Skeletal muscle tissue (tissue), 4 donors: ENCODE measurements around the gene C2CD4D. TPM values are rescaled to one million over a fixed set of nuclear protein-coding genes. Genes with fewer than 3 reads are reported as not detected.
"Not testable (repeated sequence)": the region's sequence is repeated elsewhere in the genome, so short reads cannot be mapped to it uniquely, and the experiment has no call there.

Experiments
- H3K27ac ChIP-seq: one replicate; pipeline ENCODE4 v1.7.0; 2013; ENCODE audit warnings: mild to moderate bottlenecking, low read depth, low read length, inconsistent platforms
- H3K27me3 ChIP-seq, 3 donors: one replicate each; pipeline ENCODE4 v1.7.0; 2013; ENCODE audit warnings: low read length in 3 of 3; ENCODE audit not compliant: control insufficient read depth in 3 of 3, insufficient read depth in 3 of 3
- H3K36me3 ChIP-seq, 3 donors: one replicate each; pipeline ENCODE4 v1.7.0; 2013; ENCODE audit warnings: low read length in 3 of 3; ENCODE audit not compliant: control insufficient read depth in 3 of 3, insufficient read depth in 3 of 3
- H3K4me1 ChIP-seq, 3 donors: one replicate each; pipeline ENCODE4 v1.7.0; 2013; ENCODE audit warnings: low read length in 3 of 3, mild to moderate bottlenecking in 3 of 3; ENCODE audit not compliant: control insufficient read depth in 3 of 3, insufficient read depth in 3 of 3
- H3K4me3 ChIP-seq, 3 donors: one replicate each; pipeline ENCODE4 v1.7.0; 2013; ENCODE audit warnings: low read length in 3 of 3
- H3K9ac ChIP-seq, 3 donors: one replicate each; pipeline ENCODE4 v1.7.0; 2013; ENCODE audit warnings: low read length in 3 of 3, mild to moderate bottlenecking in 3 of 3, moderate library complexity in 2 of 3, low read depth in 1 of 3
- H3K9me3 ChIP-seq, 3 donors: one replicate each; pipeline ENCODE4 v1.7.0; 2013; ENCODE audit warnings: low read length in 3 of 3; ENCODE audit not compliant: control insufficient read depth in 3 of 3
- total RNA-seq: library from RNA; depleted of rRNA; stranded (reverse); fragments of >200 nt; gene quantifications from one replicate; pipeline ENCODE4 v1.2.3, GENCODE V29; 2014
- donor health status: Osteomylitis.

Gene C2CD4D
- total RNA-seq, 1 donor from 2014 or later, result not detected

DNA sequence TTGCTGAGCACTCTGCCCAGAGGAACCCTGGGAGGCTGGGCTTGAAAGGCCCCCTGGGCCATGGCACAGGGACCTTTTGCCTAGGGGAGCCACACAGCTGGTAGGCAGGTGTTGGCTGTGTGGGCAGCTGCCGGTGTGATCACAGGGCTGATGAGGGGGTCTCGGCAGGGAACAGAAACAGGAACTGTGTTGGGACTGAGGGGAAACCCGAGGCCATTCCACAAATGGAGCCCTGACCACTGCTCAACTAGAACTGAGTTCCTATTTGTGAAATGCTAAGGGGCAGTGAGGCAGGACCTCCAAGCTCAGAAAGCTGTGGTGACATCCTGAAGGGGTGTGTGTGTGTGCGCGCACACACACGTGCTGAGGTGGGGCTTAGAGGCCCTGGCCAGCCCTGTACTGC, 20.3 kb upstream of the C2CD4D start:
- Histone ChIP-seq H3K4me3 (no peak overlapping the region), H3K27me3 (no peaks in the 10 kb centered on the region), H3K9ac (no peak overlapping the region), H3K9me3 (no peaks in the 10 kb centered on the region), H3K4me1 (no peaks in the 10 kb centered on the region), H3K36me3 (no peaks in the 10 kb centered on the region), H3K27ac (no peak overlapping the region)

DNA sequence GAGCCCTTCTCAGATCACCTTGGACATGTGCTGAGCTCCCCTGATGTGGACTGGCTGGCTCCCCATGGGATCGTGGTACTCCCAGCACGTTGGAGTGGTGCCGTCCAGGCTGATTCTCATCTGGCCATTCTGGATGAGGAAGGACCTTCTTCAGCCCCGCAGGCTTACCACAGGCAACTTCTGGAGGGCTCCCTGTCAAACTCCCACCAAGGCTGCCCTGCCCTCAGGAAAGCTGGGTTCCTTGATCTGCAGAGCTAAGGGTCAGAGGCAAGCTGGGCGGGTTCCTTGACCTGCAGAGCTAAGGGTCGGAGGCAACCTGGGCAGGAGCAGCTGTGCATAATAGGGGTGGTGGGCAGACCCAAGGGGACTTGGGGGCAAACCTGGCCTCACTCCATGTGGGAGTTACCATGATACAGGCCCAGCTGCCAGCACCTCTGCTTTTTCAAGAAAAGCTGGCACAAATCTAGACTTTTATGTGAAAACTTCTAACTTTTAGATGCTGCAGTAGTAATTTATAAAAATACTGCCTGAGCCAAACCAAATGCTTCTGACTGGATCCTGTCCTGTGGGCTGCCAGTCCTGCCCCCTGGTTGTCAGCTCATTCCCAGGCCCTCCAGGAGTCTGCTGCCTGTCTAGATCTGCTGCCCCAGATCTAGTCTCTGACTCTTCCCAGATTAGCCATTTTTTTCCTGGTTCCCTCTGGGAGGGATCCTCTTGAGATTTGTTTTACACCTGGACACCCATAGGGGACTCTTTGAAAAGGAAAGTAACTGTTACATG, 19.5 kb upstream of the C2CD4D start:
- Histone ChIP-seq H3K9ac (no peak overlapping the region), H3K4me1 (no peaks in the 10 kb centered on the region), H3K9me3 (no peaks in the 10 kb centered on the region), H3K4me3 (no peak overlapping the region), H3K36me3 (no peaks in the 10 kb centered on the region), H3K27ac (no peak overlapping the region), H3K27me3 (no peaks in the 10 kb centered on the region)

DNA sequence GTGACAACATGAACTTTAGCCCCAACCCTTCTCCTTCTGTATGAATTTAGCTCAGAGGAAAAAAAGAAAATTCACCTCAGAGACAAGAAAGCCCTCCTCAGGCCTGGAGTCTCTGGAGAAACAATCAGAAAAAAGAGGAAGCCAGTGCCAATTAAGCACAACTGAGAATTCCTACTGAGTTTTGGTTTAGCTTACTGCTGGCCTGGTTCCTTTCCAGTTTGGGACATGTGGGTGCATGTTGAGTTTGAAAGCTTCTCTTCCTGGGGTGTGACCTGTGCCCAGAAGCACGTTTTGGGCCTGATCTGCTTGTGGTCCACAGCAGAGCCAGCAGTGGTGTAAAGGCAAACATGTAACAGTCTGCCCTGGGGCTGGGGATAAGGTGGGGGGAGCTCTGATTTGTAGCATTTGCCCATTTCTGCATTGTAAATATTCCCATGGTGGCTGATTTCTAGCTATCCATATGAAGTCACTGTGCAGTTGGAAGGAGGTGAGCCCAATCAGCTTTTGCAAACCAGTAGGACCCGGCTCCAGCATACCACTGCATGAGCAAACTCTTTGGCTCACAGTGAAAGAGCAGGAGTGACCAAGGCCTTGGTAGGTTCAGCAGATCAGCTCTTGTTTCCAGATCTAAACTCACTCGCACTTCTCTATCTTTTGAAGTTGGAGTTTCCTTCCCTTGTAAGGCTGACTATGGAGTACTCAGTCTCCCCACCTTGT, 18.6 kb upstream of the C2CD4D start:
- H3K9ac ChIP-seq, result no peak overlapping the region
- no peak overlapping the region for H3K4me3 ChIP-seq
- H3K27me3 ChIP-seq, result peaks cover 0 to 5% (median 4%) of the 10 kb centered on the region in 3 donors
- no peaks in the 10 kb centered on the region for H3K4me1 ChIP-seq
- H3K9me3 ChIP-seq, result no peaks in the 10 kb centered on the region
- H3K27ac ChIP-seq, result no peak overlapping the region
- H3K36me3 ChIP-seq, result no peaks in the 10 kb centered on the region

DNA sequence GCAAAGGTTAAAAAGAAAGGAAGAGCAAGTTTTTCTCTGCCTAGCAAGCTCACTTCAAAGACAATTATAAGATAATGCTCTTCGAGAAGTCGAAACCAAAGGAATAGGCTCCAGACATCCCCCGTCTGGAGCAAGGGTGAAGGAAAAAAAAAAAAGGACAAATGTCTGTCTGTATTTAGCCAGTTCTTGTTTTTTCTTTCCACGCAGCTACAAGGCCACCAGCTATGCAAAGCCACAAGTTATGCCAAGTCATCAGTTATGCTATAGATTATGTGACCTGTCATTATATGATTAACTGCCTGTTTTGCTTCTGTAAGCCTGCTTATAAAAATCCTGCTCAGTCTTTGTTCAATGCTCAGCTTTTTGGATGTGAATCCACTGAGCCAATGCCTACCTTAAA, 16.3 kb upstream of the C2CD4D start:
- Histone ChIP-seq H3K27ac (no peak overlapping the region), H3K27me3 (peaks cover 0 to 21% (median 20%) of the 10 kb centered on the region in 3 donors), H3K4me1 (no peaks in the 10 kb centered on the region), H3K9me3 (no peaks in the 10 kb centered on the region), H3K9ac (no peak overlapping the region), H3K4me3 (no peak overlapping the region), H3K36me3 (no peaks in the 10 kb centered on the region)

- H3K27me3 ChIP-seq, result peaks cover 0 to 23% (median 23%) of the 10 kb centered on the region in 3 donors
- H3K27ac ChIP-seq, H3K9me3 ChIP-seq, H3K4me1 ChIP-seq, H3K36me3 ChIP-seq, H3K4me3 ChIP-seq, H3K9ac ChIP-seq: not testable (repeated sequence)
Measured at GRCh38 chr1:151855516-151855915, 15.9 kb upstream of the C2CD4D start.

DNA sequence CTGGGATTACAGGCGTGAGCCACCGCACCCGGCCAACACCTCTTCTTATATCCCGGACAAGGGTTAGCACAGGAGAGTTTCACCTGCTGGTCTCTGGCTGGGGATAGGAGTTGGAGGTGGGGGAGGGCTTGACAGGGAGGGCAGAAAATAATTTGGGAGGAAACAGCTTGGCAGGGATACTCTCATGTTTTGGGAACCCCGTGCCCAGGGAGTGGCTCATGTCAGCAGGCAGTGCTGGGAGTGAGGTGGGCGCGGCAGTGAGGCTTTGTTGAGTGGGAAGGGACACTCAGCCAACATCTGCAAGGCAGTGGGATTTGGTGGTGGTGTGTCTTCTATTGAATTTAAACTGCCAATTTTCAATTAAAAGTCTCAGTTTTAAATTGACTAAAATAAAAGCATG, 15.0 kb upstream of the C2CD4D start:
- no peak overlapping the region for H3K9ac ChIP-seq
- H3K4me3 ChIP-seq, result no peak overlapping the region
- peaks cover 0 to 31% (median 26%) of the 10 kb centered on the region in 3 donors for H3K27me3 ChIP-seq
- no peaks in the 10 kb centered on the region for H3K9me3 ChIP-seq
- no peaks in the 10 kb centered on the region for H3K4me1 ChIP-seq
- H3K27ac ChIP-seq, result no peak overlapping the region
- H3K36me3 ChIP-seq, result no peaks in the 10 kb centered on the region

DNA sequence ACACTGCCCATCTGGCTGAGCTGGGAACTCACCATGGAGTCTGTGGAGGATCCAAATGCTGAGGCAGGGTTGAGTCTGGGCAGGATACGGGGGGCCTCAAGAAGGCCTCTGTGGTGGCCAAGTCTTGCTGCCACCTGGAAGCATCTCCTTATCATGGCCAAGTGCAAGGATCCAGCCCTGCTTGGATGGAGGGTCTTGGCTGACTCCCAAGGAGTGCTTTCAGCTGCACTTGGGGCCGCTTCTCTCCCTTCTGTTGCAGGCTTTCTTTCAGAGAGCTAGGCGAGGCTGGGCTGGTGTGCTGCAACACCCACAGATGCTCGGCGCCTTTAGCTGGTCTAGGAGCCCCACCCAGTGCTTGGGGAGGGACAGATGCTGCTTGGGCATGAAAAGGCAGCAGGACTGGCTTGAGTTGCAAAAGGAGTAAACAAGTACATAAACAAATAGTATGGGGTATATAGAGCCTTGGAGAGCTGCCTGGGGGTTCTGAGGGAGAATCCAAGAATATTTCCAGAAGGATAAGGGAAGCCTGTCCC, 13.9 kb upstream of the C2CD4D start, which contains the start of gene THEM5:
THEM5 (minus strand) TSS at position 302 of the 533 bp plus-strand sequence; CDS start at position 155, 147 bp downstream.
- Histone ChIP-seq H3K4me3 (no peak within 1 kb of the TSS), H3K36me3 (no peaks in the 10 kb centered on the region), H3K27me3 (peaks cover 0 to 38% (median 28%) of the 10 kb centered on the region in 3 donors), H3K9me3 (no peaks in the 10 kb centered on the region), H3K9ac (no peak within 1 kb of the TSS), H3K4me1 (no peaks in the 10 kb centered on the region), H3K27ac (no peak within 1 kb of the TSS)

- Histone ChIP-seq H3K9me3 (no peaks in the 10 kb centered on the region), H3K36me3 (no peaks in the 10 kb centered on the region), H3K27me3 (peaks cover 4 to 41% (median 34%) of the 10 kb centered on the region in 3 donors), H3K4me3 (no peak overlapping the region), H3K27ac (no peak overlapping the region), H3K4me1 (no peaks in the 10 kb centered on the region), H3K9ac (no peak overlapping the region)
Measured at GRCh38 chr1:151852733-151853132, 13.1 kb upstream of the C2CD4D start.

DNA sequence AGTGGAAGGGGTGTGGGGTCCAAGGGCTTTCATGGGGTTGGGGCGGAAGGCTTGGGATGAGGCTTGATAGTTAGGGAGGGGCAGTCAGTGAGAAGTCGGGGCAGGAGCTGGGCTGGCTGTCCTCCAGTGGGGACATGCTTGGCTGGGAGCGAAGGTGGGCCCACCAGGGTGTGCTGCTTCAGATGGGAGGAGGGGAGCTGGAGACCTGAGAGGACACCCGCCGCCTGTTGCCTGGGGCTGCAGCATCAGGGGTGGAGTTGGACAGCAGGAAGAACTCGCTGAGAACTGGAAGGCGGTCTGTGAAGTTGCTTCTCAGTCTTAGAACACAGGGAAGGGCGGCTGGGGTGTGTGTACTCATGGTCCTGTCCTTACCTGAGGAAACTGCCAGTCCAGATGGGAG, 12.3 kb upstream of the C2CD4D start:
- no peaks in the 10 kb centered on the region for H3K4me1 ChIP-seq
- H3K4me3 ChIP-seq, result no peak overlapping the region
- no peaks in the 10 kb centered on the region for H3K36me3 ChIP-seq
- H3K9ac ChIP-seq, result no peak overlapping the region
- no peaks in the 10 kb centered on the region for H3K9me3 ChIP-seq
- H3K27ac ChIP-seq, result no peak overlapping the region
- H3K27me3 ChIP-seq, result peaks cover 4 to 42% (median 34%) of the 10 kb centered on the region in 3 donors

DNA sequence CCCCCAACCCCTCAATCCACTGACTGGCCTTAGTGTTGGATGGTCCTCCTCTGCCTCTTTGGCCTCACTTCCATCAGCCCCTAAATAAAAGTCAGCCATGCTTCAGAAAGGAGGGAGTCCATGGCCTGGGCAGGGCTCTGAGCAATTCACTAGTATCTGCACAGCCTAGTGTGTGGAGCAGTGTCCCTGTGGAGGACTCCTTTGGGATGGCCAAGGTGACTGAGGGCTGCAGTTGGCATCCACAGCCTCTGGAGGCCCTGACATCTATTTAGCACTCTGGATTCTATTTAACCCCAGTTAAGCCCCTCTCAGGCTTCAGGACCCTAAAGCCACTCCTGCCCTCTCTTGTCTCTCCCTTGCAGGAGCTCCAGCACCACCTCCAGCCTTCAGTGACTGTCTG, 10.3 kb upstream of the C2CD4D start:
- Histone ChIP-seq H3K27me3 (peaks cover 4 to 46% (median 34%) of the 10 kb centered on the region in 3 donors), H3K36me3 (no peaks in the 10 kb centered on the region), H3K27ac (no peak overlapping the region), H3K9ac (no peak overlapping the region), H3K4me3 (no peak overlapping the region), H3K4me1 (no peaks in the 10 kb centered on the region), H3K9me3 (no peaks in the 10 kb centered on the region)
